K562 (cell line): Measurements from ENCODE around the gene CALML6. TPM values are rescaled to one million over a fixed set of nuclear protein-coding genes. Genes with fewer than 3 reads are reported as not detected.

Experiments used
- BHLHE40 ChIP-seq: IDR thresholded peaks from 2 replicates; pipeline ENCODE4 v1.6.1; 2011; ENCODE audit warnings: low read length, improper control_type of control experiment
- IFI16 ChIP-seq: fragments of 250-450 bp; sonication (Bioruptor Pico); IDR thresholded peaks from 2 replicates; pipeline ENCODE4 v2.1.2; 2022; ENCODE audit warnings: mild to moderate bottlenecking, inconsistent platforms
- LARP7 ChIP-seq: fragments of 450-650 bp; IDR thresholded peaks from 2 replicates; pipeline ENCODE4 v1.6.1; 2016
- MTA3 ChIP-seq: fragments of 450-650 bp; formaldehyde crosslinking; IDR thresholded peaks from 2 replicates; pipeline ENCODE4 v1.6.1; 2017; ENCODE audit warnings: mild to moderate bottlenecking, borderline replicate concordance
- PCBP1 ChIP-seq: fragments of 200-400 bp; formaldehyde crosslinking; IDR thresholded peaks from 2 replicates; pipeline ENCODE4 v1.6.1; 2018; ENCODE audit warnings: mild to moderate bottlenecking, low read depth, low read length; ENCODE audit not compliant: poor library complexity, severe bottlenecking
- PHF8 ChIP-seq: fragments of 200-600 bp; sonication (generic); IDR thresholded peaks from 2 replicates; pipeline ENCODE4 v1.6.1; 2012; ENCODE audit warnings: mixed run types, mild to moderate bottlenecking, inconsistent platforms, low read length, moderate library complexity, borderline replicate concordance
- SMC3 ChIP-seq: conservative IDR thresholded peaks from 2 replicates; pipeline ENCODE4 v1.6.1; 2011; ENCODE audit warnings: low read depth, low read length, improper control_type of control experiment; ENCODE audit not compliant: insufficient read depth
- SOX6 ChIP-seq: fragments of 450-650 bp; IDR thresholded peaks from 2 replicates; pipeline ENCODE4 v1.6.1; 2014; ENCODE audit warnings: mild to moderate bottlenecking
- TBP ChIP-seq: optimal IDR thresholded peaks from 2 replicates; pipeline ENCODE3; 2011; ENCODE audit warnings: low read depth, low read length, improper control_type of control experiment
- ZBTB7A ChIP-seq: IDR thresholded peaks from 2 replicates; pipeline ENCODE4 v1.6.1; 2011; ENCODE audit warnings: low read depth, mild to moderate bottlenecking, low read length, moderate library complexity, borderline replicate concordance; ENCODE audit not compliant: control insufficient read depth
- ZFX ChIP-seq: sonication (generic); formaldehyde crosslinking; IDR thresholded peaks from 2 replicates; pipeline ENCODE4 v1.8.0; 2022; ENCODE audit warnings: mild to moderate bottlenecking, missing genetic modification reagents, moderate library complexity
- ZNF133 ChIP-seq: fragments of 250-450 bp; sonication (Bioruptor Pico); IDR thresholded peaks from 2 replicates; pipeline ENCODE4 v1.4.0; 2020; ENCODE audit warnings: mild to moderate bottlenecking
- ZZZ3 ChIP-seq: fragments of 450-650 bp; IDR thresholded peaks from 2 replicates; pipeline ENCODE4 v1.6.1; 2016; ENCODE audit warnings: antibody characterized with exemption, mild to moderate bottlenecking, moderate library complexity
- polyA plus RNA-seq, 8 experiments: library from polyadenylated mRNA; depleted of rRNA in 4 of 8; stranded (reverse) in 5 of 8; unstranded in 3 of 8; fragments of >200 nt; fragmentation: Nextera tagmentation in 2 of 8; fragmentation: Illumina TruSeq in 1 of 8; extraction: Ambion mirVana in 2 of 8; extraction: Trizol in 1 of 8; gene quantifications; 2 replicates each; pipeline versions ENCODE4 v1.2.1 to v1.2.3, GENCODE V29; 2011 to 2014; ENCODE audit warnings: inconsistent platforms in 1 of 8, missing spikeins in 1 of 8
- total RNA-seq, 7 experiments: library from RNA; depleted of rRNA in 6 of 7; stranded (reverse); fragments of >200 nt in 6 of 7; fragmentation: Illumina TruSeq in 2 of 7; extraction: Trizol in 2 of 7; gene quantifications; 2 replicates each; pipeline versions ENCODE4 v1.2.1 to v1.2.3, GENCODE V29; 2011 to 2021; ENCODE audit warnings: low replicate concordance in 1 of 7
- TF ChIP-seq, protein P1 (sequence below): sonication (generic); formaldehyde crosslinking; IDR thresholded peaks from 2 replicates; pipeline ENCODE4 v1.8.1; 2023; ENCODE audit warnings: mild to moderate bottlenecking, missing genetic modification reagents, moderate library complexity
- TF ChIP-seq, protein P2 (sequence below): fragments of 200-800 bp; sonication (Bioruptor generic); IDR thresholded peaks from 2 replicates; pipeline ENCODE4 v1.6.1; 2017; ENCODE audit warnings: missing genetic modification characterization, missing compliant biosample characterization
- TF ChIP-seq, protein P3 (sequence below): IDR thresholded peaks from 2 replicates; pipeline ENCODE4 v1.6.1; 2016; ENCODE audit warnings: missing genetic modification characterization, missing compliant biosample characterization
- TF ChIP-seq, protein P4 (sequence below), 3 experiments: IDR thresholded peaks in 2 of 3; conservative IDR thresholded peaks in 1 of 3; 2 replicates each; pipeline ENCODE4 v1.5.1; 2011 to 2012; ENCODE audit warnings: low read length in 3 of 3, mild to moderate bottlenecking in 3 of 3, control low read depth in 2 of 3, improper control_type of control experiment in 1 of 3, inconsistent platforms in 1 of 3, low read depth in 1 of 3, mixed read lengths in 1 of 3, moderate library complexity in 1 of 3; ENCODE audit not compliant: insufficient read depth in 2 of 3
- TF ChIP-seq, protein P5 (sequence below): fragments of 250-450 bp; sonication (Bioruptor Pico); IDR thresholded peaks from 2 replicates; pipeline ENCODE4 v1.9.0; 2021; ENCODE audit warnings: mild to moderate bottlenecking, inconsistent platforms

Gene CALML6
- total and polyA plus RNA-seq, 9 of the 15 experiments (the other 6 are each of a cell fraction or from before 2014, with no cell fraction given) = 0.14 TPM; not detected in 8

DNA sequence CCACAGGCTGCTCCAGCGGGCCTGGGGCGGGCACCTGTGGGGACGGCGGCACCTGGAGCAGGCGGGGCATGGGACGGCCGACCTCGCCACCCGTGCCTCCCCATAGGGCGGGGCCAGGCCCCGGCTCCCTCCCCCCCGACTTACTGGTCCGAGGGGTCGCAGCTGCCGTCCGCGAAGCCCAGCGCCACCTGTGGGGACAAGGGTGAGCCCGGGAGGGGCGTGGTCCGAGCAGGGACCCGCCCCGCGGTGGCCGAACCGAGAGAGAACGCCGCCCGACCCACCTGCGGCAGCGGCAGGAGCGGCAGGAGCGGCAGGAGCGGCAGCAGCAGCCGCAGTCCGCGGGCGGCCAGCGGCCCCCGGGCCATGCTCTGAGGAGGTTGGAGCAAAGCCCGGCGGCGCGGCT is 3.8 kb downstream of the CALML6 start, which contains the start of gene TMEM52 (continued):
- TF ChIP-seq ZFX (CRISPR knock-in tag) = peak; percentile 42; the same call in 1 of the 2 replicates
- TF ChIP-seq TBP = peak; percentile 87
- TF ChIP-seq ZNF133 (CRISPR knock-in tag) = no peak
- TF ChIP-seq, protein P1, sequence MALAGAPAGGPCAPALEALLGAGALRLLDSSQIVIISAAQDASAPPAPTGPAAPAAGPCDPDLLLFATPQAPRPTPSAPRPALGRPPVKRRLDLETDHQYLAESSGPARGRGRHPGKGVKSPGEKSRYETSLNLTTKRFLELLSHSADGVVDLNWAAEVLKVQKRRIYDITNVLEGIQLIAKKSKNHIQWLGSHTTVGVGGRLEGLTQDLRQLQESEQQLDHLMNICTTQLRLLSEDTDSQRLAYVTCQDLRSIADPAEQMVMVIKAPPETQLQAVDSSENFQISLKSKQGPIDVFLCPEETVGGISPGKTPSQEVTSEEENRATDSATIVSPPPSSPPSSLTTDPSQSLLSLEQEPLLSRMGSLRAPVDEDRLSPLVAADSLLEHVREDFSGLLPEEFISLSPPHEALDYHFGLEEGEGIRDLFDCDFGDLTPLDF (CRISPR knock-in tag) = peak; percentile 31; the same call in 1 of the 2 replicates
- TF ChIP-seq PHF8 = peak; percentile 58; the same call in 1 of the 2 replicates
- peak; percentile 81 for TF ChIP-seq MTA3
- TF ChIP-seq ZZZ3 = no peak
- TF ChIP-seq IFI16 (CRISPR knock-in tag) = no peak
- TF ChIP-seq PCBP1 = peak; percentile 76
- peak; percentile 21; the same call in 1 of the 2 replicates for TF ChIP-seq SOX6
- TF ChIP-seq, protein P2, sequence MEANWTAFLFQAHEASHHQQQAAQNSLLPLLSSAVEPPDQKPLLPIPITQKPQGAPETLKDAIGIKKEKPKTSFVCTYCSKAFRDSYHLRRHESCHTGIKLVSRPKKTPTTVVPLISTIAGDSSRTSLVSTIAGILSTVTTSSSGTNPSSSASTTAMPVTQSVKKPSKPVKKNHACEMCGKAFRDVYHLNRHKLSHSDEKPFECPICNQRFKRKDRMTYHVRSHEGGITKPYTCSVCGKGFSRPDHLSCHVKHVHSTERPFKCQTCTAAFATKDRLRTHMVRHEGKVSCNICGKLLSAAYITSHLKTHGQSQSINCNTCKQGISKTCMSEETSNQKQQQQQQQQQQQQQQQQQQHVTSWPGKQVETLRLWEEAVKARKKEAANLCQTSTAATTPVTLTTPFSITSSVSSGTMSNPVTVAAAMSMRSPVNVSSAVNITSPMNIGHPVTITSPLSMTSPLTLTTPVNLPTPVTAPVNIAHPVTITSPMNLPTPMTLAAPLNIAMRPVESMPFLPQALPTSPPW (CRISPR knock-in tag) = peak; percentile 45; the same call in 1 of the 2 replicates
- TF ChIP-seq, protein P3, sequence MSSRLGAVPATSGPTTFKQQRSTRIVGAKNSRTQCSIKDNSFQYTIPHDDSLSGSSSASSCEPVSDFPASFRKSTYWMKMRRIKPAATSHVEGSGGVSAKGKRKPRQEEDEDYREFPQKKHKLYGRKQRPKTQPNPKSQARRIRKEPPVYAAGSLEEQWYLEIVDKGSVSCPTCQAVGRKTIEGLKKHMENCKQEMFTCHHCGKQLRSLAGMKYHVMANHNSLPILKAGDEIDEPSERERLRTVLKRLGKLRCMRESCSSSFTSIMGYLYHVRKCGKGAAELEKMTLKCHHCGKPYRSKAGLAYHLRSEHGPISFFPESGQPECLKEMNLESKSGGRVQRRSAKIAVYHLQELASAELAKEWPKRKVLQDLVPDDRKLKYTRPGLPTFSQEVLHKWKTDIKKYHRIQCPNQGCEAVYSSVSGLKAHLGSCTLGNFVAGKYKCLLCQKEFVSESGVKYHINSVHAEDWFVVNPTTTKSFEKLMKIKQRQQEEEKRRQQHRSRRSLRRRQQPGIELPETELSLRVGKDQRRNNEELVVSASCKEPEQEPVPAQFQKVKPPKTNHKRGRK (tag) = no peak
- TF ChIP-seq LARP7 = no peak
- TF ChIP-seq, protein P4, sequence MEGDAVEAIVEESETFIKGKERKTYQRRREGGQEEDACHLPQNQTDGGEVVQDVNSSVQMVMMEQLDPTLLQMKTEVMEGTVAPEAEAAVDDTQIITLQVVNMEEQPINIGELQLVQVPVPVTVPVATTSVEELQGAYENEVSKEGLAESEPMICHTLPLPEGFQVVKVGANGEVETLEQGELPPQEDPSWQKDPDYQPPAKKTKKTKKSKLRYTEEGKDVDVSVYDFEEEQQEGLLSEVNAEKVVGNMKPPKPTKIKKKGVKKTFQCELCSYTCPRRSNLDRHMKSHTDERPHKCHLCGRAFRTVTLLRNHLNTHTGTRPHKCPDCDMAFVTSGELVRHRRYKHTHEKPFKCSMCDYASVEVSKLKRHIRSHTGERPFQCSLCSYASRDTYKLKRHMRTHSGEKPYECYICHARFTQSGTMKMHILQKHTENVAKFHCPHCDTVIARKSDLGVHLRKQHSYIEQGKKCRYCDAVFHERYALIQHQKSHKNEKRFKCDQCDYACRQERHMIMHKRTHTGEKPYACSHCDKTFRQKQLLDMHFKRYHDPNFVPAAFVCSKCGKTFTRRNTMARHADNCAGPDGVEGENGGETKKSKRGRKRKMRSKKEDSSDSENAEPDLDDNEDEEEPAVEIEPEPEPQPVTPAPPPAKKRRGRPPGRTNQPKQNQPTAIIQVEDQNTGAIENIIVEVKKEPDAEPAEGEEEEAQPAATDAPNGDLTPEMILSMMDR (IDR thresholded peaks at IDR 0.05 in 2 of 3, conservative IDR thresholded peaks at IDR 0.05 in 1 of 3; ENCODE audit: insufficient read depth in 2 of 3, low read depth in 1 of 3, low read length in 3 of 3) = peak; percentile 26 to 44 (median 31); a peak in 4 of 6 replicates
- TF ChIP-seq SMC3 = no peak
- TF ChIP-seq, protein P5, sequence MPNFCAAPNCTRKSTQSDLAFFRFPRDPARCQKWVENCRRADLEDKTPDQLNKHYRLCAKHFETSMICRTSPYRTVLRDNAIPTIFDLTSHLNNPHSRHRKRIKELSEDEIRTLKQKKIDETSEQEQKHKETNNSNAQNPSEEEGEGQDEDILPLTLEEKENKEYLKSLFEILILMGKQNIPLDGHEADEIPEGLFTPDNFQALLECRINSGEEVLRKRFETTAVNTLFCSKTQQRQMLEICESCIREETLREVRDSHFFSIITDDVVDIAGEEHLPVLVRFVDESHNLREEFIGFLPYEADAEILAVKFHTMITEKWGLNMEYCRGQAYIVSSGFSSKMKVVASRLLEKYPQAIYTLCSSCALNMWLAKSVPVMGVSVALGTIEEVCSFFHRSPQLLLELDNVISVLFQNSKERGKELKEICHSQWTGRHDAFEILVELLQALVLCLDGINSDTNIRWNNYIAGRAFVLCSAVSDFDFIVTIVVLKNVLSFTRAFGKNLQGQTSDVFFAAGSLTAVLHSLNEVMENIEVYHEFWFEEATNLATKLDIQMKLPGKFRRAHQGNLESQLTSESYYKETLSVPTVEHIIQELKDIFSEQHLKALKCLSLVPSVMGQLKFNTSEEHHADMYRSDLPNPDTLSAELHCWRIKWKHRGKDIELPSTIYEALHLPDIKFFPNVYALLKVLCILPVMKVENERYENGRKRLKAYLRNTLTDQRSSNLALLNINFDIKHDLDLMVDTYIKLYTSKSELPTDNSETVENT = peak; percentile 67; the same call in 1 of the 2 replicates
- TF ChIP-seq BHLHE40 = peak; percentile 54
- TF ChIP-seq ZBTB7A = peak; percentile 96
